ENCODE measurements around the gene DPF1.

DPF1 gene

DNA sequence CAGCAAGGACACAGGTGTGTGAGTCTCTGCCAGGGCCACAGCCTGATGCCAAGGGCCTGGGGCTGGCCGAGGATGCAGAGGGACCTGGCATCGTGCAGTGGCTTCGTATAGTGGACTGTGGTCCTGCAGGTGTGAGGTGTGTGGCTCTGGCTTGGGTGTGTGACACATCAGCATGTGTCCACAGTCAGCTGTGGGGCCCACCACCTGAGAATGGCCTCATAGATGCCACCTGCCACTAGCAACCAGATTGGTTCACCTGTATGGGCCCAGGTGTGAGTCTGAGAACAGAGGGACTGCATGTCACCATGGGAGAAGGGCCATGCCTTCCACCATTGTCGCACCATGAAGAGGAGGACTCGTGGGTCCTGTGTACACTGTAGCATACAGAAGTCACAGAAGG is 29.8 kb upstream of the DPF1 start:
- TF ChIP-seq, protein P1, sequence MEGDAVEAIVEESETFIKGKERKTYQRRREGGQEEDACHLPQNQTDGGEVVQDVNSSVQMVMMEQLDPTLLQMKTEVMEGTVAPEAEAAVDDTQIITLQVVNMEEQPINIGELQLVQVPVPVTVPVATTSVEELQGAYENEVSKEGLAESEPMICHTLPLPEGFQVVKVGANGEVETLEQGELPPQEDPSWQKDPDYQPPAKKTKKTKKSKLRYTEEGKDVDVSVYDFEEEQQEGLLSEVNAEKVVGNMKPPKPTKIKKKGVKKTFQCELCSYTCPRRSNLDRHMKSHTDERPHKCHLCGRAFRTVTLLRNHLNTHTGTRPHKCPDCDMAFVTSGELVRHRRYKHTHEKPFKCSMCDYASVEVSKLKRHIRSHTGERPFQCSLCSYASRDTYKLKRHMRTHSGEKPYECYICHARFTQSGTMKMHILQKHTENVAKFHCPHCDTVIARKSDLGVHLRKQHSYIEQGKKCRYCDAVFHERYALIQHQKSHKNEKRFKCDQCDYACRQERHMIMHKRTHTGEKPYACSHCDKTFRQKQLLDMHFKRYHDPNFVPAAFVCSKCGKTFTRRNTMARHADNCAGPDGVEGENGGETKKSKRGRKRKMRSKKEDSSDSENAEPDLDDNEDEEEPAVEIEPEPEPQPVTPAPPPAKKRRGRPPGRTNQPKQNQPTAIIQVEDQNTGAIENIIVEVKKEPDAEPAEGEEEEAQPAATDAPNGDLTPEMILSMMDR (IDR thresholded peaks at IDR 0.05), result no peak
- no peak for TF ChIP-seq ZFX (IDR thresholded peaks at IDR 0.05; ENCODE audit: borderline replicate concordance)

DNA sequence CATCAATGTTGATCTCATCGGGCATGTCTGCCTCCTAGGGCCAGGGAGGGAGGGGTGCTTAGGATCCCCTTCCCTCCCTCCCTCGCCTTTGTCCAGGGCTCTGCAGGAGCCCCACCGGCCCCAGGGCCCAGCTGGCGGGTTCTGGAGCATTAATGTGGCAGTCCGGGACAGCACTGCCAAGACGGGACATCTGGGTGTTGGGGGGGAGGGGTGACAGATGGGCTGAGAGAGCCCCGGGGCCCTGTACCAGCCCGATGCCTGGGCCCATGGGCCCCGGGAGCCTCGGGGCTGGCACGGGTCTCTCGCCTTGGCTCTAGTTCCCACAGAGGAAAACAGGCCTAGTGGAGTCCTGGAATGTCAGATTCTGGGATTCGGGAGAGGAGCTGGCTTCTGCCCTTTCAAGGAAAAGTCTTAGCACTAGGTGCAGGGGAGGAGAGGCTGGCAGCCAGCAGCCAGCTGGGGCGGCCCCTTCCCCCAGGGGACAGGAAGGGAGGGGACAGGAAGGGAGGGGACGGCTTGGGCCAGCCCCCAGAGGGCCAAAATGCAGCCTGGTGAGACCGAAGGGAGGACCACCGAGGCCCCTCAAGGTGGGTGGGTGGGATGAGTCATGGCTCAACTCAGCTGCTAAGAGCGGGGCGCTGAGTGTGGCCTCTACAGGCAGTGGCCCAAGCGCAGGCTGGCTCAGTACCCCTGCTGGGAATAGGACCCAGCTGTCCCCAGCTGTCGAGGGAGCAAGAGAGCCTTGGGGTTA is 29.1 kb upstream of the DPF1 start:
- no peak overlapping the region for H3K27ac ChIP-seq
- no peak for TF ChIP-seq ZFX (IDR thresholded peaks at IDR 0.05; ENCODE audit: borderline replicate concordance)
- TF ChIP-seq, protein P1 (IDR thresholded peaks at IDR 0.05), result no peak

More for the DNA sequence above, 29.8 kb upstream of the DPF1 start:
- H3K27ac ChIP-seq, result no peak overlapping the region

DNA sequence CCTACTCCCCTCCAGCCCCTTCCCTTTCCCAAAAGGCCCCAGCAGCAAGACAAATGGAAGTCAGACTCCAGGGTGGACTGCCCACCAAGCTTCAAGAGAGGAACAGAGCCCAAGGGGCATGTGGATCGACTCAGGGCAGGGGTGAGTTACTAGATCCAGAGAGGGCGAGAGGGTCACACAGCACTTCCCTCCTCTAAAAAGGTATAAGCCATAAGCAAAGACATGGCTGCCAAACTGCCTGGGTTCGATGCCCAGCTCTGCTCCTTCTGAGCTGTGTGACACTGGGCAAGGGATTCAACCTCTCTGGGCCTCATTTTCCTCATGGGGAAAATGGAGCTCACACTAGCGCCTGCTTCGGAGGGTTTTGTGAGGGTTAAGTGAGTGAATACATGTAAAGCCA is 28.4 kb upstream of the DPF1 start:
- no peak overlapping the region for H3K27ac ChIP-seq
- TF ChIP-seq, protein P1 (IDR thresholded peaks at IDR 0.05), result no peak
- no peak for TF ChIP-seq ZFX (IDR thresholded peaks at IDR 0.05; ENCODE audit: borderline replicate concordance)

DNA sequence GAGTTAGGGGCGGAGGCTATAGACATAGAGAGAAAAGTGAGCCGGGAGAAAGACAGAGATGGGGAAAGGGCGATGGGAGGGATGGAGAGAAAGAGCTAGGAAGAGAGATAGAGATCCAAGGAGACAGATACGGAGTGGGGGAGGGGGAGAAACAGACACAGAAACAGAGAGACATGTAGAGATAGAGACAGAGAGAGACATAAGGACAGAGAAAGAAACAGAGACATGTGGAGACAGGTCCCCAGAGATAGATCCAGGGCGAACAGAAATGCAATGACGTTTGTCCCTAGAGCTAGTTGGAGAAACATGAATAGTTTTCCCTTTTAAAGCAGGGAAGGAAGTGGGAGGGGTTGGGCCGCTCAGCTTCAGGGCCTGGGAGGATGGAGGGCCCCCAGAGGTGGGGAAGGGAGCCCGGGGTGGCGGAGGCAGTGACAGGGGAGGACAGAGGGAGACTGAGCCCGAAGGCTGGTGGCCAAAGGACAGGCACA is 27.6 kb upstream of the DPF1 start:
- no peak overlapping the region for H3K27ac ChIP-seq
- no peak for TF ChIP-seq ZFX (IDR thresholded peaks at IDR 0.05; ENCODE audit: borderline replicate concordance)
- TF ChIP-seq, protein P1 (IDR thresholded peaks at IDR 0.05), result no peak

DNA sequence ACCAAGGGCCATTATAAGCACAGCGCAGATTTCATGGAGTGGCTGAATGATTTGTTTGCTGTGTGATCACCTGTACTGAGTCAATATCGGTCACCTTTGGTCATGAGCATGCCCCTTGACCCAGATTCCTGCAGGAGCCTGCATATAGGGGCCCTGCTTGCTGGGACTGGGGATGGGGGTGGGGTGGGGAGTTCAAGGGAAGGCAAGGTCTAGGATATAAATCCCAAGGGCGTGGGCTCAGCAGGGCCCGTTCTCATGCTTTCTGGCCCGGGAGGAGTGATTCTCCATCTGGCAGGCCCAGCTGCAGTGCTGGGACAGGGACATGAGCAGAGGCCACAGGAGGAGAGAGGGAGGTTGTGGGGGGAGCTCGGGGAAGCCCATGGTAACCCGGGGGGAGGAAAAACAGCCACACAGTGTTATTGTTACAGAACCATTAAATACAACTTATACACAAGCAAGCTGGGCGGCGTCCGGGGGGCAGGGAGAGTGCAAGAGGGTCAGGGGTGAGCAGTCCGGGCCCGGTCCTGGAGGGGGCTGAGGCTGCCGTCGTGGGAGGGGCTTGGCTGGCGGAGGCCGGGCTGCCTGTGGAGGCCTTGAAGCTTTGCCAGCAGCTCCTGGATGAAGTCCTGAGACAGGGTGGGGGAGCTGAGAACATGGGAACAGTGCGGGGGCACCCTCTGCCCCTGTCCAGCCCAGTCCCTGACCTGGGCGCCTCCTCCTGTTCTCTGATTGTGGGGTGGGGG is 27.0 kb upstream of the DPF1 start:
- TF ChIP-seq ZFX (IDR thresholded peaks at IDR 0.05; ENCODE audit: borderline replicate concordance), result no peak
- TF ChIP-seq, protein P1 (IDR thresholded peaks at IDR 0.05), result no peak
- H3K27ac ChIP-seq, result no peak overlapping the region

DNA sequence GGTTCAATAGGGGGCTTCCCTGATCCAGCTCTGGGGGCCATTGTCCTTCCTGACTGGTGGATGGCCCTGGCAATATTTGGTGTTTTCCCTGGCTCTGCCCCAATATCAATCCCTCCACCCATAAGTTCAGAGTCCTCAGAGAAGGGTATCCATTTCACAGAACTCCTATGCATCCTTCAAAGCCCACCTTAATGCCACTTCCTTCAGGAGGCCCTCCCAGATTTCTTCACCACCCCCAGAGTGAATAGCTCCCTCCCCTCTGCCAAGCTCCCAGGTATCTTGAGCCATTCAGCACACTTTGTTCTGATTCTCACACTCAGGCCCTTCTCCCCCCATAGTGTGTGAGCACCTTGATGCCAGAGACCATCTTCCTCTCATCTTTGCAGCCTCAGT is 26.4 kb upstream of the DPF1 start:
- no peak for TF ChIP-seq ZFX (IDR thresholded peaks at IDR 0.05; ENCODE audit: borderline replicate concordance)
- TF ChIP-seq, protein P1 (IDR thresholded peaks at IDR 0.05), result no peak
- H3K27ac ChIP-seq, result no peak overlapping the region

DNA sequence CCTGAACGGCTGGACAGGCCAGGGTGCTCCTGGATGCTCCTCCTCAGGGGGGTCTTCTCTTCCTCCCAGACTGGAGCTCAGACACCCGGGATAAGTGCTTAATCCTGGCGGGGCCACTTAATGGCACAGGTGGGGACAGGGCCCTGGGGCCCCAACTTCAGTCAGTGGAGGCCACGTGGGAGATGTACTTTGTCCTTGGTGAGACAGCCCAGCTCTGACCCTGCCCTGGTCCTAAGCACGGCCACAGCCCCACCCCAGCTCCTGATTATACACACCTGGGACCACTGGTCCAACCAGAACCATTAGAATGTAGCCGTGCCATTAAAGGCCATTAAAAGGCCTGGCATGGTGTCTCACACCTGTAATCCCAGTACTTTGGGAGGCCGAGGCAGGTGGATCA is 24.4 kb upstream of the DPF1 start:
- H3K27ac ChIP-seq, result no peak overlapping the region

More for the DNA sequence above, 24.4 kb upstream of the DPF1 start:
- TF ChIP-seq, protein P1 (IDR thresholded peaks at IDR 0.05), result no peak
- TF ChIP-seq ZFX (IDR thresholded peaks at IDR 0.05; ENCODE audit: borderline replicate concordance), result no peak

All from 22Rv1 (cell line).